Embryonic facial prominence (tissue), 1 donor: ENCODE data around the gene SCFD2.
"Not testable (repeated sequence)": the region's sequence is repeated elsewhere in the genome, so short reads cannot be mapped to it uniquely, and the experiment has no call there.

Experiments
- DNase-seq: peaks from one replicate; pipeline ENCODE4 v3.0.0-alpha.2; 2016; ENCODE audit errors: extremely low spot score

The SCFD2 gene

GRCh38 chr4:53365486-53366300 lies at the start of gene SCFD2:
Gene SCFD2 (minus strand): TSS chr4:53366061.
- peak; percentile 95 for DNase-seq

DNA sequence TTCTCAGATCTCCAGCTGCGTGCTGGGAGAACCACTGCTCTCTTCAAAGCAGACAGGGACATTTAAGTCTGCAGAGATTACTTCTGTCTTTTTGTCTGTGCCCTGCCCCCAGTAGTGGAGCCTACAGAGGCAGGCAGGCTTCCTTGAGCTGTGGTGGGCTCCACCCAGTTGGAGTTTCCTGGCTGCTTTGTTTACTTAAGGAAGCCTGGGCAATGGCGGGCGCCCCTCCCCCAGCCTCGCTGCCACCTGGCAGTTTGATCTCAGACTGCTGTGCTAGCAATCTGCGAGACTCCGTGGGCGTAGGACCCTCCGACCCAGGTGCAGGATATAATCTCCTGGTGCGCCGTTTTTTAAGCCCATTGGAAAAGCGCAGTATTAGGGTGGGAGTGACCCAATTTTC lies 43.6 kb upstream of the SCFD2 start:
- DNase-seq: not testable (repeated sequence)

DNA sequence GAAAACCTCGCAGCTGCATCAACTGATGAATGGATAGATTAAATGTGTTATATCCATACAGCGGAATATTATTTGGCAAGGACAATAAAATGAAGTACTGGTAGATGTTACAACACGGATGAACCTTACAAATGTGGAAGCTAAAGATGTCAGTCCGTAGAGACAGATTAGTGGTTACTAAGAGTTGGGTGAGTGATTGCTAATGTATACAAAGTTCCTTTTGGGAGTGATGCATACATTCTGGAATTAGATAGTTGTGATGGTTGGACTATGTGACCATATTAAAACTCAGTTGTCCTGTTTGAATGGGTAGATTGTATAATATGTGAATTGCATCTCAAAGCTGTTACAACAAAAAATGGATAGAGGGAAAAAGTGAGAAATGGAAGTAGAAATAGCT lies 14.4 kb upstream of the SCFD2 start:
- no peak for DNase-seq

DNA sequence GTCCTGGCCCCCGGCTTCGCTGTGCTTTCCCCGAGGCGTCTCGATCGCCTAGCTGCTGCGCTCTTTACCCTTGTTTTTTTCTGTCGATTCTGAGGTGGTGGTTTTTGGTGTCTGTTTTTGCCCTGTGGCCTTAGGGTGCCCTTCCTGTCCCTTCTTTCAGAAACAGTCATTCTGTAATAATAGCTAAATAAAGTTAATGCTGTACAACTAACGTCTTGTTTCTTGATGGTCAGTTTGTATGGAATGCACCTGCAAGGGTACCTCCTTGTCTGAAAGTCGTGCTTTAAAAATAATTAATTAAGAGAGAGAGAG lies 12.3 kb upstream of the SCFD2 start:
- no peak for DNase-seq

- DNase-seq: peak; percentile 65
Observed at GRCh38 chr4:53377319-53378170, 11.7 kb upstream of the SCFD2 start, which contains the start of gene FIP1L1. Gene FIP1L1 (plus strand): TSS chr4:53377641. CDS start chr4:53377839, 198 bp downstream.

DNA sequence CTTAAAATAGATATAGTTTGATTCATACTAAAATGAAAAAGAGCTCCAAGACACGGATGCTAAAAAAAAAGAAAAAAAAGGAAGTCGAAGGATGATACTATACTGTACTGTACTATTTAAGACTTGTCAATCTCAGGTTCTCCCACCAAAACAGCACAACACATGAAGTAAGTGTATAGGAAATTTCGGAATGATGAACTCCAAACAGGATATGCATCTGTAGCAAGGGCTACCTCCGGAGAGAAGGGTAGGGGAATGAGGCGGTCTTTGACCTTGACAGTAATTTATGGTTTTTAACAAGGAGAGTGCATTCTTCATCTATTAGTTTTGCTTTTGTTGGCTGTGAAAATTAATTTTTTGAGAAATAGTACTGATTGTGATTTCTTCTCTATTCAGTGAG lies 11.0 kb upstream of the SCFD2 start:
- no peak for DNase-seq

DNA sequence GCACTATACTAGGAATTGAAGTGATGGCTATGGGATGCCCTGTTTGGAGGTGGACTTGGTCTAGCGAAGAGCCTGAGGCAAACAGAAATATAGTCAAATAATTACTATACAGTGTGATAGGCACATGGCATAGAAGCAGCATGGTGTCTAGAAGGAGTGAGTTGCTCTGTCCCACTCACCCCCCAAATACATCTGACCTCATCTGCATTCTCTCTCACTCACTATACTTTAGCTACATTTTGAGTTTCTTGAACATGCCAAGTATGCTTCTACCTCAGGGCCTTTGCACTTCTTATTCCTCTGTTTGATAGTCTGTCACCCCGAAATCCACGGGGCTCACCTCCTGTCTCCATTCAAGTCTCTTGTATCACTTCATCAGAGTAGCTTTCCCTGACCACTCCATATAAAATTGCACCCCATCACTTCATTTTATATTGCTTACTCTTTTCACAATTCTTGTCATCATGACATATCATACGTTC lies 9.0 kb upstream of the SCFD2 start:
- no peak for DNase-seq

DNA sequence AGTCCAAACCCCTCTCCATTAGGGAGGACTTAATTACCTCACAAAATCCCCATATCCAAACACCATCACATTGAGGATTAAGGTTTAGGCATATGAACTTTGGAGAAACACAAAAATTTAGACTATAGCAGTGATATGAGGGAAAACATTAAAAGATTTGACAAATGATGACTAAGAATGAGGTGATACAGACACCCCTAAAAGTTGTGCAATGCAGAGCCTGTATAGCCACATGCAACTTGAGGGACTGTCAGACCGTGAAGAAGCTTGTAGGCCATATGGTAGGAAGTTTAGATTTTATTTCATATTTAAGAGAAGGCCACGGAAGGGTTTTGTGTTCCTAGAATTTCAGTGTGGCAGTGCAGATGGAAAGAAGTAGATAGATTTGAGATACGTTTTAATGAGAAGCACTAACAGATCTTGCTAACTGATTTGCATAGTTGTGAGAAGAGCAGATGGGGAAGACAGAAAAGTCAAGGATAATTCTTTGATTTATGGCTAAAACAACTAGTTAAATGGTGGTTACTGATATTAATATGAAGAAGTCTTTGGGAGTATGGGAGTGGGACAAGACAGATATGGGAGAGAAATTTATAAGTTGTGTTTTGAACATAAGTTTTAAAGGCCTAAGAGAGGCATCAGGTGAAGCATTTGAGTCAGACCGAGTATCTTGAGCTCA lies 6.1 kb upstream of the SCFD2 start:
- no peak for DNase-seq

GRCh38 chr4:53371049-53371448 lies 5.2 kb upstream of the SCFD2 start:
- DNase-seq: no peak

- no peak for DNase-seq
Observed at GRCh38 chr4:53367721-53368120, 1.9 kb upstream of the SCFD2 start.

DNA sequence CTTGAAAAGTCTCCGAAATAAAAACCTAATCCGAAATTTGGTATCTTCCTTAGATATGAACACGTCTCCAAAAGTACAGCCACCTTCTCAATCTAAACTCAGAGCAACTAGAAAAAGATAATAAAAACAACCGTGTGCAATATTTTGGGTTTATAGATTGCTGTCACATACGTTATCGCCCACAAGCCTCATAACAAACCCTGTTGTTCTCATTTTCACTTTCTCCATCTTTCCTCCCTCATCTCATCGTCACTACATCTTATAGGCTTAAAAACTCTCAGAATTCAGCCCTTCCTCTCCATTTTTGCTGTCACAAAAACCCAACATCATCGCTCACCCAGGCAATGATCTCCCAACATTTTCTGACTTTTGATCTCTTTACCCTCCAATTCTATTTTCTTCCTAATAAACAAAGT lies 448 bp upstream of the SCFD2 start:
- DNase-seq: no peak

DNA sequence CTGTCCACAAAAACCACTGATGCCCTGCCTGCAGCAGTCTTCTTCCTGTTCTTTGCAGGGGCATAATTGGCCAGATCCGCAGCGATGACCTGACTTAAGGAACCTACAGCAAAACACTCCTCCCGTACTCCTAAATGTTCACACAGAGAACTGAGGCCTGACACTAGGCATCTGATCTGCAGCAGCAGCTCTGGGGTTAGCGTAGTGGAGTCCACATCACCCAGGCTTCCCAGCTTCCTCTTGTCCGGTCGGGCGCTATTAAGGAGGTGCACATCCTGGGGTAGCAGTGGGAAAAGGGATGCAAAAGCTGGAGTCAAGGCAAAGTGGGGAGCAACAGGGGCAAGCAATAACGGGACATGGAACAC lies 758 bp downstream of the SCFD2 start:
- DNase-seq: no peak

GRCh38 chr4:53364624-53365023 lies 1.2 kb downstream of the SCFD2 start:
- no peak for DNase-seq

- DNase-seq: no peak
Observed at GRCh38 chr4:53362093-53362492, 3.8 kb downstream of the SCFD2 start.

DNA sequence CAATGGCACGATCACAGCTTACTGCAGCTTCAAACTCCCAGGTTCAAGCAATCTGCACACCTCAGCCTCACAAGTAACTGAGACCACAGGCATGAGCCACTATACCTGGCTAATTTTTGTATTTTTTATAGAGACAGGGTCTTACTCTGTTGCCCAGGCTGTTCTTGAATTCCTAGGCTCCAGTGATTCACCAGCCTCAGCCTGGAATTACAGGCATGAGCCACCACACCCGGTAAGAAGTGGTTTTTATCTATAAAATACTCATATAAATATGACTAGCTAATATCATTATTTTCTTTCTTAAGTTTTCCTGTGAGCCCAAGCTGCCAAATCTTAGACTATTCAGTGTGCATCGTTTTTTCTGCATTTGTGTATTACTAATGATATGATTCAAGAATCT lies 4.4 kb downstream of the SCFD2 start:
- no peak for DNase-seq

DNA sequence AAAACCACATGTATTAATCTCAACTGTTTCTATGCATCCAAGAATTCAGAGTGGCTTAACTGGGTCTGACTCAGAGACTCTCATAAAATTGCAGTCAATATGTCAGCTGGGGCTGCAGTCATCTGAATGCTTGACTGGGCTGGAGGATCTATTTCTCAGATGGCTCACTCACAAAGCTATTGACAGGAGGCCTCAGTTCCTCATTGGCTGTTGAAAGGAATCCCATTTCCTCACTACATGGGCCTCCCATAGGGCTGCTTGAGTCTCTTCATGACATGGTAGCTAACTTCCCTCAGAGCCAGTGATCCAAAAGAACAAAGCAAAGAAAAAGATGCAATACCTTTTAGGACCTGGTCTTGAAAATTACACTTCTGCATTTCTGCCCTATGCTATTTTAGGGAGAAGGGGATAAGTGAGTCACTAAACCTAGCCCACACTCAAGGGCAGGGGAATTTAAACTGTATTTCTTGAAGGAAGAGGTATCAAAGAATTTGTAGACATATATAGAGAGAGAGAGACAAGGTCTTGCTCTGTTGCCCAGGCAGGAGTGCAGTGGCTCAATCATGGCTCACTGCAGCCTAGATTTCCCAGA lies 9.8 kb downstream of the SCFD2 start:
- no peak for DNase-seq

DNA sequence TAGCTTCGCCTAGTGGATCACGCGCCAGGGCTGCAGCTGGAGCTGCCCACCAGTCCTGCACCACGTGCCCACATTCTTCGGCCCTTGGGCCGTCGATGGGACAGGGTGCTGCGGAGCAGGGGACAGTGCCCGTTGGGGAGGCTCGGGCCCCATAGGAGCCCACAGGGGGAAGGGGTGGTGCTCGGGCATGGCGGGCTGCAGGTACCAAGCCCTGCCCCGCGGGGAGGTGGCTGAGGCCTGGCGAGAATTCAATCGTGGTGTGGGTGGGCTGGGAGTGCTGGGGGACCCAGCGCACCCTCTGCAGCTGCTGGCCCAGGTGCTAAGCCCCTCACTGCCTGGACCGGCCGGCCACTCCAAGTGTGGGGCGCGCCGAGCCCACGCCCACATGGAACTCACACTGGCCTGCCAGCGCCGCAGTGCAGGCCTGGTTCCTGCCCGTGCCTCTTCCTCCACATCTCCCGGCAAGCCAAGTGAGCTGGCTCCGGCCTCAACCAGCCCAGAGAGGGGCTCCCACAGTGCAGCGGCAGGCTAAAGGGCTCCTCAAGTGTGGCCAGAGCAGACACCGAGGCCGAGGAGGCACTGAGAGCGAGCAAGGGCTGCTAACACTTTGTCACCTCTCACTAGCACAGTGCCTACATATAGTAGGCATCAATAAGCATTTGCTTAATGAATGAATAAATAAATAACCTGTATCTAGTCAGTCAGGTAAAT lies 11.7 kb downstream of the SCFD2 start:
- no peak for DNase-seq

- DNase-seq: no peak
Observed at GRCh38 chr4:53349091-53349491, 16.8 kb downstream of the SCFD2 start.

GRCh38 chr4:53348046-53348445 lies 17.8 kb downstream of the SCFD2 start:
- no peak for DNase-seq

DNA sequence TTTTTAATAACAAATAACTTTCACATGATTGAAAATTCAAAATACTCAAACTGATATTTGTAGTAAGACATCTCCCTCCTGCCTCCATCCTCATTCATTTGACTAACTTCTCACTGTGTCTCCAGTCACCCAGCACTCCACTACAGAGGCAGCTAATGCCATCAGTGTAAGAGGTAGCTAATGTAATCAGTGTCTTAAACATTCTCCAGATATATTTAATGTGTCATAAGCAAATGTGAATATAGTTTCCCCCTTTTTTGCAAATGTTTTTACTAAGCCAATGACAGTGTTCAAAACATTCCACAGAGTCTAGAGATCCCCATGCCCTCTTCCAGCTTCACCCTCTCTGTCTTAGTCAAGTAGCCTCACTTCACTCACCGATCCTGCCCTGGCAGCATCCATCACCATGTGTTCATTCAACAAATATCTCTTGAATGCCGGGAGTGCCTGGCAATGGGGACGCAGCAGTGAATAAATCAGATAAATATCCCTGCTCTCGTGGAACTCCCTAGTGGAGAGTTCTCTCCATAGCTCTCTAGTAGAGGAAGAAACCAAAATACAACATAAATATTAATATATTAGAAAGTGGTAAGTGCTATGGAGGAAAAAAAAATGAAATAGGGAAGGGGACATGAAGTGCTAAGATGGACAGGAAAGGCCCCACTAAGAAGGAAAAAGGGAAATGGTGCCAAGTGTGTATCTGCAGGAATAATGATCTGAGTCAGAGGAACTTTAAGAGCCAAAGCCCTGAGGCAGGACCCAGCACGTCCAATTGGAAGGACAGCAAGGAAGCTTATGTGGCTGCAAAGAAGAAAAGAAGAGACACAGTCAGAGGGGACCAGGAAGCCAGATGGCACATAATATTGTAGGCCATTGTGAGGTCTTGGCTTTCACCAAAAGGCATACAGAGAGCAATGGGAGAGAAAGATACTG lies 18.7 kb downstream of the SCFD2 start:
- DNase-seq: no peak
